ENCODE data around the gene SMARCA2.

Gene SMARCA2

DNA sequence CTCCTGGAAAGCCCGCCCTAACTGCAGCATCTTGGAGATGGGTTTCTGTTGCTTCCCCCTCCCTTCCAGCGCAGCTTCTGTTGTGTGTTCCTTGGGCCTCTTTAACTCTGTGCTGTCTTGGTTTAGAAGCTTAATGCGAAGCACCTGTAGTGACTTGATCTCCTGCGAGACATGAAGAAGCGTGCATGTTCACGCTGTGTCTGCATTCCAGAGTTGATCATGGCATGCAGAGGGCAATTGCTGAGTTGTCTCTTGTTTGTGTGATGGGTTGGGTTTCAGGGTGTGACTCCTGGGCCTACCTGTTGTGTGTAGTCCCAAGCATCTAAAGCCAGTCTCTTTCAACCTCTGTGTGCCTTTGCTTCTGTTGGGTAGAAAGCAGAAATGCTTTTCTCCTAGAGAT lies 155.6 kb downstream of the SMARCA2 start:
- Histone ChIP-seq H3K9me3 (replicated peaks; ENCODE audit: insufficient read depth, low read length) (no peaks in the 10 kb centered on the region), H3K9me2 (replicated peaks; ENCODE audit: insufficient read depth, low read length) (no peaks in the 10 kb centered on the region), H3F3A (ENCODE audit: insufficient read depth, low read length) (no peaks in the 10 kb centered on the region), H2AFZ (ENCODE audit: low read length) (no peak overlapping the region), H3K79me2 (ENCODE audit: low read length) (peaks cover 14% of the 10 kb centered on the region; the same call in 1 of the 2 replicates), H3K4me3 (ENCODE audit: low read length) (no peak overlapping the region), H3K27ac (ENCODE audit: low read length) (no peak overlapping the region), H3K9ac (ENCODE audit: low read length) (no peak overlapping the region), H4K20me1 (ENCODE audit: insufficient read depth, low read length) (no peaks in the 10 kb centered on the region), H3K4me2 (ENCODE audit: low read depth, low read length) (no peak overlapping the region), H3K27me3 (replicated peaks; ENCODE audit: insufficient read depth, low read length) (no peaks in the 10 kb centered on the region), H3K36me3 (replicated peaks; ENCODE audit: insufficient read depth, low read length) (peaks cover 5% of the 10 kb centered on the region; the same call in 1 of the 2 replicates), H3K4me1 (ENCODE audit: low read length) (no peaks in the 10 kb centered on the region)
- no peak for DNase-seq
- no peak for TF ChIP-seq EZH2phosphoT487 (IDR thresholded peaks at IDR 0.05; ENCODE audit: low read length)
- no peak for TF ChIP-seq EZH2 (optimal IDR thresholded peaks at IDR 0.05; ENCODE audit: low read depth, low read length)
- TF ChIP-seq, protein P1, sequence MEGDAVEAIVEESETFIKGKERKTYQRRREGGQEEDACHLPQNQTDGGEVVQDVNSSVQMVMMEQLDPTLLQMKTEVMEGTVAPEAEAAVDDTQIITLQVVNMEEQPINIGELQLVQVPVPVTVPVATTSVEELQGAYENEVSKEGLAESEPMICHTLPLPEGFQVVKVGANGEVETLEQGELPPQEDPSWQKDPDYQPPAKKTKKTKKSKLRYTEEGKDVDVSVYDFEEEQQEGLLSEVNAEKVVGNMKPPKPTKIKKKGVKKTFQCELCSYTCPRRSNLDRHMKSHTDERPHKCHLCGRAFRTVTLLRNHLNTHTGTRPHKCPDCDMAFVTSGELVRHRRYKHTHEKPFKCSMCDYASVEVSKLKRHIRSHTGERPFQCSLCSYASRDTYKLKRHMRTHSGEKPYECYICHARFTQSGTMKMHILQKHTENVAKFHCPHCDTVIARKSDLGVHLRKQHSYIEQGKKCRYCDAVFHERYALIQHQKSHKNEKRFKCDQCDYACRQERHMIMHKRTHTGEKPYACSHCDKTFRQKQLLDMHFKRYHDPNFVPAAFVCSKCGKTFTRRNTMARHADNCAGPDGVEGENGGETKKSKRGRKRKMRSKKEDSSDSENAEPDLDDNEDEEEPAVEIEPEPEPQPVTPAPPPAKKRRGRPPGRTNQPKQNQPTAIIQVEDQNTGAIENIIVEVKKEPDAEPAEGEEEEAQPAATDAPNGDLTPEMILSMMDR (IDR thresholded peaks at IDR 0.05; ENCODE audit: low read length) = no peak

DNA sequence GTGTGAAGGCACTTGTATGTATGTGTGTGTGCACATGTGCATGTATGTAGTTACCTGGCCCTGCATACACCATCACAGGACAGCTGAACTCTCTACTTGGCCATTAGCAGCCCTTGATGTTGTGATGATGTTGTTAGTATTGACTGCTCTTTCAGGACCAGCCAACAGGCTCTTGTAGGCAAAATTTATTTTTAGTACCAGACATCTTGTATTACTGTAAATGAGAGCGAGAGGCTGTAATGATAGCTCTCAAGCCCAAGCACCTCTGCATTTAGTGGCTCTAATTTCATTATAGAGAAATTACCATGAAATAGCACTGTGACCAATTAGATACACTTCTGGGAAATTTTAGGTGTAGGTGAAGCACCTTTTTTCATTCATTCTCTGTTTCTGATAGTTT lies 158.0 kb downstream of the SMARCA2 start:
- Histone ChIP-seq H3K9me3 (replicated peaks; ENCODE audit: insufficient read depth, low read length) (no peaks in the 10 kb centered on the region), H3K4me1 (ENCODE audit: low read length) (no peaks in the 10 kb centered on the region), H2AFZ (ENCODE audit: low read length) (no peak overlapping the region), H3K36me3 (replicated peaks; ENCODE audit: insufficient read depth, low read length) (0 out of 2 replicates have a peak, but pooled peaks cover 5% of the 10 kb centered on the region), H3K9ac (ENCODE audit: low read length) (no peak overlapping the region), H3K27ac (ENCODE audit: low read length) (no peak overlapping the region), H3K9me2 (replicated peaks; ENCODE audit: insufficient read depth, low read length) (no peaks in the 10 kb centered on the region), H3K27me3 (replicated peaks; ENCODE audit: insufficient read depth, low read length) (no peaks in the 10 kb centered on the region), H4K20me1 (ENCODE audit: insufficient read depth, low read length) (no peaks in the 10 kb centered on the region), H3F3A (ENCODE audit: insufficient read depth, low read length) (no peaks in the 10 kb centered on the region), H3K4me3 (ENCODE audit: low read length) (no peak overlapping the region), H3K79me2 (ENCODE audit: low read length) (no peaks in the 10 kb centered on the region), H3K4me2 (ENCODE audit: low read depth, low read length) (no peak overlapping the region)
- no peak for DNase-seq
- TF ChIP-seq, protein P1 (IDR thresholded peaks at IDR 0.05; ENCODE audit: low read length) = no peak

DNA sequence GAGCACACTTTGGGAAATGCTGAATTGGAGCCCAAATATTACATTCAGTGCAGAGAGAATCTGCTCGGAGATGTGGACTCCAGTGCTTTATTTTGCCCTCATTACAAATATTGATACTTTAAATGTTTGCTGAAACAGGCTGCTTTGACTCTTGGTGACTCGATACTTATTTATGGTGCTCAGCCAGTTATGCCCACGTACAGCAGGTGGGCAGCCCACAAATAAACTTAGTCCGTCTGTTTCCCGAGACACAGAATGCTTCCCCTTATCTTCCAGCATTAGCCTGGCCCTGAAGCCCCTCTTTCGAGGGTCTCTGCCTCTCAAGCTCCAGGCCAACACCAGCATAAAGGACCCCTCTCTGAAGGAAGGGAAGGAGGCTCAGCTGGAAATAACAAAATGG lies 158.7 kb downstream of the SMARCA2 start:
- Histone ChIP-seq H3K36me3 (replicated peaks; ENCODE audit: insufficient read depth, low read length) (0 out of 2 replicates have a peak, but pooled peaks cover 5% of the 10 kb centered on the region), H2AFZ (ENCODE audit: low read length) (no peak overlapping the region), H3K79me2 (ENCODE audit: low read length) (no peaks in the 10 kb centered on the region), H3K27me3 (replicated peaks; ENCODE audit: insufficient read depth, low read length) (no peaks in the 10 kb centered on the region), H3K27ac (ENCODE audit: low read length) (no peak overlapping the region), H3K9me3 (replicated peaks; ENCODE audit: insufficient read depth, low read length) (no peaks in the 10 kb centered on the region), H3K9ac (ENCODE audit: low read length) (no peak overlapping the region), H4K20me1 (ENCODE audit: insufficient read depth, low read length) (no peaks in the 10 kb centered on the region), H3K9me2 (replicated peaks; ENCODE audit: insufficient read depth, low read length) (no peaks in the 10 kb centered on the region), H3K4me1 (ENCODE audit: low read length) (no peaks in the 10 kb centered on the region), H3F3A (ENCODE audit: insufficient read depth, low read length) (no peaks in the 10 kb centered on the region), H3K4me3 (ENCODE audit: low read length) (no peak overlapping the region), H3K4me2 (ENCODE audit: low read depth, low read length) (no peak overlapping the region)
- TF ChIP-seq EZH2phosphoT487 (IDR thresholded peaks at IDR 0.05; ENCODE audit: low read length) (no peak), EZH2 (optimal IDR thresholded peaks at IDR 0.05; ENCODE audit: low read depth, low read length) (no peak)
- TF ChIP-seq, protein P1 (IDR thresholded peaks at IDR 0.05; ENCODE audit: low read length) = no peak
- no peak for DNase-seq

Measured in MM.1S (cell line).